ENCODE data around the gene MEGF11.
"Not testable (repeated sequence)": the region's sequence is repeated elsewhere in the genome, so short reads cannot be mapped to it uniquely, and the experiment has no call there.

The MEGF11 gene

DNA sequence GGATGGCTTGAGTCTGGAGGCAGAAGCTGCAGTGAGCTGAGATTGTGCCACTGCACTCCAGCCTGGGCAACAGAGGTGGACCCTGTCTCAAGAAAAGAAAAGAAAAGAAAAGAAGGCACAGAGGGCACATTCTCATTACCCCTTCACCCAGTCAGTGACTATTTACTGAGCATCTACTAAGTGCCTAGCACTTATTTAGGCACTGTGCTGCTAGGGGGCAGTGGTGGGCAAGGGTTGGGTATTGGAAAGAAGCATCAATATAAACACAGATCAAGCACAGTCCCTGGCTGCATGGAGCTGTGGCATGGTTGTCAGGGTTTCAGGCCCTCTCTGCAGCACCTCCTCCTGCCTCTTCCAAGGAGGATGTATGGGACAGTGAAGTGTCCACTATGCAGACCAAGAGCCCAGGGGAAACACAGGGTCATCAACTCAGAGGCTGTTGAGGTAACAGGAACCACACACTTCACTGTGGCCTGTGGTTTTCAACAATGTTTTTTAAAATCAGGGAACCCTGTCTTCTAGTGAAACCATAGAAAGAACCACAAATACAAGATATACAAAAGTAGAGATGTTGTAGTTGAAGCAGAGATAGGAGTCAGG is 245.8 kb downstream of the MEGF11 start:
- peak; percentile 20 for DNase-seq
- in situ Hi-C loops (cut with MboI; ENCODE audit: low pct_unique_long_range_greater_than_20kb, low sequenced_read_pairs), result no loop called here

DNA sequence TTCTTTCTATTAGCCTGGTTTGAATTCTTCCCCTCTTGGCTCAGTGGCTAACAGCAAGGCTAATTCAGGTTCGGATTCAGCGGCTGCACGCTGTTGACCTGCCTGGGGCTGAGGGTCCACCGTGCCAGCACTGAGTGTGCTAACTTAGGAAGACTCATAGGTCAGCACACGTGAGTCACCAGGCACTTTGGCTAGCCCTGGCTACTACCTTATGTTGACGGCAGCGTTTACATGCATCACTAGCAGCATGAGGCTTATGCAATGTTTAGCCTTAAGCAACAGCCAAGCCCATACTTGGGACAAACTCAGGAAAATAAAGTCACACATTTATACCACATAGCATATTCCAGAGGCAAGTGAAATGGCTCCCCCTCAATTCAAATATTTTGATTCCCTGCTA is 246.6 kb downstream of the MEGF11 start:
- DNase-seq, result no peak
- in situ Hi-C loops (cut with MboI; ENCODE audit: low pct_unique_long_range_greater_than_20kb, low sequenced_read_pairs), result no loop called here

DNA sequence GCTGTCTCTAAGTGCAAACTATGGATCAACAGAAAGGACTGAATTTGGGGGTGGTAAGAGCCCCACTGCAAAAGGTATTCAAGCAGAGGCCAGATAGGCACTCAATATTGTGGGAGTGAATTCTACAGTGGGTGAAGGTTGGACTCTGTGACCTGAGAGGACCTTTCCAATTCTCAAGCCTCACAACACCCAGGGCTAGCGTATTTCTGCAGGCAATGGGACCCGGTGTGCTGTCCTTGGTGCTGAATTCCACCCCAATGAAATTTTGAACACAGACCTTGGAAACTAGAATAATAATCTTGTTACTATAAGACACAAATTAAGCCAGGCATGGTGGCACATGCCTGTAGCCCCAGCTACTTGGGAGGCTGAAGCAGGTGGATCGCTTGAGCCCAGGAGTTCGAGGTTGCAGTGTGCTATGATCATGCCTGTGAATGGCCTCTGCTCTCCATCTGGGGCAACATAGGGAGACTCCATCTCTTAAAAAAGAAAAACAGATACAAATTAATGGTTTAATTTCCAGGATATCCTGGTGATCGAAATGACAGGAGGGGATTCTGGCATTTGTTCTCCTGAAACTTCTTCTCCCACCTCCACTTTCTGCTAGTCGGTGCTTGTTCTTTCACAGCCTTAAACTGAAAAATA is 248.8 kb downstream of the MEGF11 start:
- in situ Hi-C loops (cut with MboI; ENCODE audit: low pct_unique_long_range_greater_than_20kb, low sequenced_read_pairs), result no loop called here
- DNase-seq, result peak; percentile 65

DNA sequence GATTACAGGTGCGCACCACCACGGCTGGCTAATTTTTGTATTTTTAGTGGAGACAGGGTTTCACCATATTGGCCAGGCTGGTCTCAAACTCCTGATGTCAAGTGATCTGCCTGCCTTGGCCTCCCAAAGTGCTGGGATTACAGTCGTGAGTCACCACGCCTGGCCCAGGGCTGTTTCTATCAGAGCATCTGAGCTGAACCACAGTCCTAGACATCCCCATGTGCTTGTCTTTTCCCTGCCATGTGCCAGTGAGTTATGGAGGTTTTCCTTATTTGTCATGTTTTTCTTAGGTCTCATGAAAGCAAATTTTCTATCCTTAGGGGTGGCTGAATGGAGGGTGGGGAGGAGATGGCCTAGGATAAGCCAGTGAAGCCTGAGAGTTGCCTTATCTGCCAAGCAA is 250.4 kb downstream of the MEGF11 start:
- in situ Hi-C loops (cut with MboI; ENCODE audit: low pct_unique_long_range_greater_than_20kb, low sequenced_read_pairs); DNase-seq: not testable (repeated sequence)

DNA sequence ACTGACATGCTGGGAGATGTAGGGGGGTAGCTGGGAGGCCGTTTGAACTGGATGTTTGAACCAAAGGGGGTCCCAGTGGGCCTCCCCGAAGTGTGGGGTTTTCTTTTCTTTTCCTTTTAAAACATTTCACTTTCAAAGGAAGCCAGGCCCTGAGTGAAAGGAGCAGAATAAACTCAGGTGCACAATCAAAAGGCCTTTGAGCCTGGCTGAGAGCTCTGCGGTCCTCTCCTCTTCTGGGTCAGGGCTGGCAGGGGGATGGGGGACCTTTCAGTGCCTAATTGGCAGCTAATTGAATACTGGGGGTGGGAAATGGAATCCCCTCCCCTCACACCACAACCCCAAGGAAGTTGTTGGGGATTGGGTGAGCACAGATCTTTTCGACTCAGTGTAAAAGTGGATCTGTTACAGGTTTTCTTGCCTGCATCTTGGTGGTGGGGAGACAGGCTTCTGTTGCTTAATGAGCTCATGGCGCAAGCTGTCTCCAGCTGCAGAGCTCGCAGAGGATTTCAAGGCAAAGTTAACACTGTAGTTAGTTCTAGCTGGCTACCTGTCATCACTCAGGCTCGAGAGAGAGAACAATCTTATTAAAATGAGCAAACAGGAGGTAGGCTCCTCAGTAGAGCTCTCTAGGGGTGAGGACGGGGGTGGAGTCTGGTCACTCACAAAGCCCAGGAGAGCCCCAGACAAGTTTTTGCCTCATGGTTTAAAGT is 251.7 kb downstream of the MEGF11 start:
- in situ Hi-C loops (cut with MboI; ENCODE audit: low pct_unique_long_range_greater_than_20kb, low sequenced_read_pairs), result no loop called here
- no peak for DNase-seq

DNA sequence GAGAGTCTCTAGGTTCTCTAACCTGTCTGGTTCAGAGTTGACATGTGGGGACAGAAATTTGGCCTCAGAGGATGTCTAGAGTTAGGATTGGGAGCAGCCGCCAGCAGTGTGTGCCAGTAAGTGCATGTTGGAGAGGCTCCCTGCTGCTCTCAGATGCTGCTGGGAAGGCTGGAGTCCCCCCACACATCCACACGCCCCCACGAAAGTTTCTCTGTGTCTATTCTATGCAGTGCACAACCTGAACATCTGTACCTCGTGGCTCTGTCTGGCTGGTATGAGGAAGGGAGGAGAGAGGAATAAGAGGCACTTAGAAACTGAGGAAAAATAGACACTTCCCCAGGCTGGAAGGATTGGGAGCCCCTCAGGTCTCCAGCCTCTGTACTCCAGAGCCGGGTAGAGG is 252.5 kb downstream of the MEGF11 start:
- in situ Hi-C loops (cut with MboI; ENCODE audit: low pct_unique_long_range_greater_than_20kb, low sequenced_read_pairs), result no loop called here
- DNase-seq, result no peak

DNA sequence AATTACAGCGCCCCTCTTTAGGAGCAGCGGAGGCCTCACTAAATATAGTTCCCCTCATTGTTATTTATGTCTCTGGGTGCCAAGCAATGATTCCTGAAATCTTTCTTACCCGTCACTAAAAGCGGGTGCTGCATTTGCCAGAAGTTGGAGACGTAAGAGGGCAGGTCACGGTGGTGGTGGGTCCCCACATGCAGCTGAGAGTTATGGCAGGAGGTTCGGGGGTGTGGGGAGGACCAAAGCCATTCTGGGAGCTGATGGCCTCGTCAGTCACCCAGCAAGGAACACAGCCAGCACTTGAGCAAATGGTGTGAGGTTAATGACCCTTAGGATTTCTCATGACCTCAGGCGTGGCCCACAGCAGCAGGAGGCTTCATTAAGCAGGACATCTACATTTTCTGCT is 255.1 kb downstream of the MEGF11 start:
- no peak for DNase-seq
- in situ Hi-C loops (cut with MboI; ENCODE audit: low pct_unique_long_range_greater_than_20kb, low sequenced_read_pairs), result no loop called here

DNA sequence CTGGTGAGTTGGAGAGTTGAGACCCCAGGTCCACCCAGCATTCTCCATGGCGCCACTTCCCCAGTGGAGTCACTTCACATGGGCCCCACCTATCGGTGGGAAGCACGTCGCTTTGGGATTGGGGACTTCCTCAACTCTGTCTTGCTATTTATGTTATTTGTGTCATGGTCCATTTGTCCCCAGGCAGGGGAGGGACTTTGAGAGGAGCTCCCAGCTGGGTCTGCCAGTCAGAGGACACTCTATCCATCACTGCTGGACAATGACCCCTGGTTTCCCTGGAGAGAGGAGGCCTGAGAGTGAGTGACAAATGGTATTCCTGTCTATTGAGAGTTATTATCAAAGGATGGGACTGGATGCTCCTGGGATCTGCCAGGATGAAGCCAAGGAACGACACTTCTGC is 256.6 kb downstream of the MEGF11 start:
- in situ Hi-C loops (cut with MboI; ENCODE audit: low pct_unique_long_range_greater_than_20kb, low sequenced_read_pairs), result no loop called here
- no peak for DNase-seq

DNA sequence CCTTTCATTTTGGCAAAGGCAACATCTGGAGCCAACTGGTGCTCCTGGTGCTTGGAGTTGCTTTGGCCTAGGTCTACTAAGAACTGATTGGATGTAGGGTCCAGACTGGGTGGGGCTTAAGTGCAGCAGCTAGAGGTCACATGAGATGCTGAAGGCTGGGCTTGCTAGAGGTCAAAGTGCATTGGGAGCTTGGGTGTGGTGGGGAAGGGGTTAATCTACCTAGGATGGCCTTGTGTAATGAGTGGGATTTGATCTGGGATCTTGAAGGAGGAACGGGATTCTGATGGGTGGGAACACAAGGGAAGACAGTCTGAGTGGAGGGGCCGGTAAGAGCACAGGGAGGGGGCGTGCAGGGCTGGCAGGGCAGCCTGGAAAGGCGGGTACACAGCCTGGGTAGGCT is 258.7 kb downstream of the MEGF11 start:
- in situ Hi-C loops (cut with MboI; ENCODE audit: low pct_unique_long_range_greater_than_20kb, low sequenced_read_pairs), result no loop called here
- DNase-seq, result no peak

DNA sequence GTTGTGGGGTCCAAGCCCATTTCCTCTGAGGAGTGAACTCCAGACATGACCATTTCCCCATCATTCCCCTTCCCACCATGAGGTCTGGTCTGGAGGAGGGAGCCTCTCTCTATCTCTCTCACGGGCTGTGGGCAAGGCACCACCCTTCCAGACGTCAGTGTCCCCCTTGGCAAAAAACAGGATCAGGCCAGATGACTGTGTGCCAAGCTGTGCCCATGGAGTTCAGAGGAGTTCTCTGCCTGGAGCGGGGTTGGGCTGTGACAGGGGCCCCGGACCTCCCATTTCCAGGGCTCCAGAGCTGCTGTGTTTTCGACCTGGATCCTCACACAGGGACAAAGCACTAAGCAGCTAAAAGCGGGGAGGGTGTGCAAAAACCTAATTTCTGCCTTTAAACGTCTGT is 259.8 kb downstream of the MEGF11 start:
- DNase-seq, result no peak
- in situ Hi-C loops (cut with MboI; ENCODE audit: low pct_unique_long_range_greater_than_20kb, low sequenced_read_pairs), result no loop called here

DNA sequence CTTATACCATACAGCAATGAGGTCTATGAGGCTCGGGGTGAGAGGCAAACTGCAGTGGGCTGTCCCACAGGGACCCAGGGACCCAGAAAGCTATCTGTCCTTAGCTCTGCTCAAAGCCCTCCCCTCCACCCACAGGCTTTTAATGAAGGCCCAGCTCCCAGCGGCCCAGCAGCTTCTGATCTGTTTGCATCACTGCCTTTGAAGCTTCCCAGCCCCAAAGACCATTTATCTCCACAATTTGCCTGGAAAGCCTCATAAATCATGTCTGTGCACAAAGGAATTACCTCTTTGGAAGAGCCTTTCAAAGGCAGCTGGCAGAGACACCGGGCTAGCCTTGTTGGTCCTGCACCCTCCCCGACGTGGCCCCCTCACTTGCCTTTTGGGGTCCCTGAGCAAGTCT is 260.3 kb downstream of the MEGF11 start:
- DNase-seq, result no peak
- in situ Hi-C loops (cut with MboI; ENCODE audit: low pct_unique_long_range_greater_than_20kb, low sequenced_read_pairs), result no loop called here

DNA sequence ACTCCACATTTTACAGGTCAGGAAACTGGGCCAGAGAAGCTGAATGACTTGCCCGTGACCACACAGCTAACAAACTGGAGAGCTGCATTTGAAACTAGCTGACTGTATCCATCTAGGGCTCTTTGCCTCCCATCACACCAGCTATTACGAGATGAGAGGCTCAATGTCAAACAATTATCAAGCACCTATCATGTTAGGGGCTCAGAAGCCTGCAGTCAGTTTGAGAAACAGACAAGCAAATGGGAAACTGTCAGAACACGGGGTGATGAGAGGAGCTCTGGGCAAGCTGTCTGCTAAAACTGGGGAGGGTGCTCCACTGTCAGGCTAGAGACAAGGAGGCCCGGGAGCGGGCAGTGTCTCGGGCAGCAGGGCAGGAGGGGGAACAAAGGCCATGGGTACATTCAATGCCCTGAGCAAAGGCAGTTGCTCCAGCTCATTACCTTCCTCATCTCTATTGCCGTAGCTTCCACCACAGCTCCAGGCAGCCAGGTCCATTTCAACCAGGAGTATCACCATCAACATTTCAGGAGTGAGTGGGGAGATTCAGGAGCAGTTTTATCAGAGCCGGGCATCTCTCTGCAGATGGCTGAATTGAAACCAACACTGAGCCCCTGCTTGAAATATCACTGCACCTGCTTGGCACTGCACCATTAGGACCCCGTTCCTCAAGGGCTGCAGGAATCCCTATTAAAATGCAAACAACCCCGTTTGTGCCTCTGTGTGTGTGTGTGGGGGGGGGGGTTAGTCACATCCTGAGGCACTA is 261.6 kb downstream of the MEGF11 start:
- in situ Hi-C loops (cut with MboI; ENCODE audit: low pct_unique_long_range_greater_than_20kb, low sequenced_read_pairs), result no loop called here
- no peak for DNase-seq

DNA sequence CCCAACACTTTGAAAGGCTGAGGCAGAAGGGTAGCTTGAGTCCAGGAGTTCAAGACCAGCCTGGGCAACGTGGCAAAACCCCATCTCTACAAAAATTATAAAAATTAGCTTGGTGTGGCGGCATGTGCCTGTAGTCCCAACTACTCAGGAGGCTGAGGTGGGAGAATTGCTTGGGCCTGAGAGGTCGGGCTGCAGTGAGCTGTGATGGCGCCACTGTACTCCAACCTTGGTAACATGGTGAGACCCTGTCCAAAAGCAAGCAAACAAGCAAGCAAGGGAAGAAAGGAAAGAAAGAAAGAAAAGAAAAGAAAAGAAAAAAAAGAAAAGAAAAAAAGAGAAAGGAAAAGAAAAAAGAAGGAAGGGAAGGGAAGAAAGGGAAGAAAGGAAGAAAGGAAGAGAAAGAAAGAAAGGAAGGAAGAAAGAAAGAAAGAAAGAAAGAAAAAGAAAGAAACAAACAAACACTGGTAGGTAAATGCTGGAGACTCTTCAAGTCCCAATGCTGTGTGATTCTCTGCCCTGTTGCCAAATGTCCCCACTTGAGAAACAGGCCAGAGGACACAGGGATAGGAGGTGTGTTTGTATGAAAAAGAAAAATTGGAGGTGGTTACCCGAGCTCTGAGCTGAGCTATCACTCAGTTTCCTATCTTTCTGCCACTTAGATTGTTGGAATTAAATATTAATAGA is 263.1 kb downstream of the MEGF11 start:
- no peak for DNase-seq
- in situ Hi-C loops (cut with MboI; ENCODE audit: low pct_unique_long_range_greater_than_20kb, low sequenced_read_pairs), result no loop called here

DNA sequence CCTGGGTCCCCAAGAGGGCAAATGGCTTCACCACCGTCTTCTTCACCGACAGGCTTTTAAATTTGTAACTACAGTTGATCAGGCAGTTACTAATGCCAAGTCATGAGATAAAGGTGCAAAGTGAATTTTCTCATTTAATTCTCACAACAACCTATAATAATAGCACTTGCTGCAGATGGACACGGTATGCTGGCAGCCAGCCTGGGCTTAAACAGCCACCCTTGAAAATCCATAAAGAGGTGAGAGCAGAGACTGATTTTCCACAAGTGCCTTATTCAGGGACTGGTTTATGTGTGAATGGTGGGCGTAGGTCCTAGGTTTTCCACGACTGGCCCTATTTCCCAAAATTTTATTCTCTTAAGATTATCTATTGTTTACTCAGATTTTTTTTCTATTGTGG is 266.4 kb downstream of the MEGF11 start:
- in situ Hi-C loops (cut with MboI; ENCODE audit: low pct_unique_long_range_greater_than_20kb, low sequenced_read_pairs), result no loop called here
- DNase-seq, result no peak

DNA sequence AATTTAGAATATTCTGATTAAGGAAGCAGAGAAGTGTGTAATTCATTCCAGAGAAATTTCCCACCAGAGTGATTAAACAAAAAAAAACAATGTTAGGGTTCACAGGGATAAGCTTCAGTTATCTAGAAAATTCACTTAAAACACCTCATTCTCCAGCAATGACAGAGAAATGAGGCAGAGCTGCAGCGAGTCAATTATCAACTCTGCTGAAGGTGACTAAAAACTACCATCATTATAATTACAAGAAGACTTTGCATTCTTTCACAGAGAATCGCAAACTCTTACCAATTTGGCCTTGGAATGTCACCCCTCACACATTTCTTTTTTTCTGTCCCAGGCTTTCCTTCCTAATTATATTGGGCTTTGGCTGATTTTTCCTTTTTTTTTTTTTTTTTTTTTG is 267.1 kb downstream of the MEGF11 start:
- in situ Hi-C loops (cut with MboI; ENCODE audit: low pct_unique_long_range_greater_than_20kb, low sequenced_read_pairs), result no loop called here

DNA sequence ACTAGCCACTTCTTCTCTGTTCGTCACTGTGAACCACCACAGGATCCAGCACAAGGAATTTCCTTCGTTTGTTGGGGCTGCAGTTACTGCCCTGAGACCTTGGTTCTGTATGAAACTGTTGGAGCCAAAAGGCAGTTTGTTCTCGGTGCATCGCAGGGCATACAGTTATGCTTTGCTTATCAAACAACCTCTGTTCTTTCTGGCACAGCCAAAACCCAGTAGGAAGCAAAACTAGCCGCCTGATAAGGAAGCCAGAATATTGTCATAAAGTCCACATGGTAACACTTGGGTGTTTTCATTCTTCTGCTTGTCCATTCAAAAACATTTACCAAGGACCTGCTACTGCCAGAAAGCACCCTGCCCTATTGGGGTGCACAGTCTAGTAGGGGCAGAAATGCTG is 268.2 kb downstream of the MEGF11 start:
- in situ Hi-C loops (cut with MboI; ENCODE audit: low pct_unique_long_range_greater_than_20kb, low sequenced_read_pairs), result no loop called here
- no peak for DNase-seq

More for the DNA sequence above, 267.1 kb downstream of the MEGF11 start:
- no peak for DNase-seq

DNA sequence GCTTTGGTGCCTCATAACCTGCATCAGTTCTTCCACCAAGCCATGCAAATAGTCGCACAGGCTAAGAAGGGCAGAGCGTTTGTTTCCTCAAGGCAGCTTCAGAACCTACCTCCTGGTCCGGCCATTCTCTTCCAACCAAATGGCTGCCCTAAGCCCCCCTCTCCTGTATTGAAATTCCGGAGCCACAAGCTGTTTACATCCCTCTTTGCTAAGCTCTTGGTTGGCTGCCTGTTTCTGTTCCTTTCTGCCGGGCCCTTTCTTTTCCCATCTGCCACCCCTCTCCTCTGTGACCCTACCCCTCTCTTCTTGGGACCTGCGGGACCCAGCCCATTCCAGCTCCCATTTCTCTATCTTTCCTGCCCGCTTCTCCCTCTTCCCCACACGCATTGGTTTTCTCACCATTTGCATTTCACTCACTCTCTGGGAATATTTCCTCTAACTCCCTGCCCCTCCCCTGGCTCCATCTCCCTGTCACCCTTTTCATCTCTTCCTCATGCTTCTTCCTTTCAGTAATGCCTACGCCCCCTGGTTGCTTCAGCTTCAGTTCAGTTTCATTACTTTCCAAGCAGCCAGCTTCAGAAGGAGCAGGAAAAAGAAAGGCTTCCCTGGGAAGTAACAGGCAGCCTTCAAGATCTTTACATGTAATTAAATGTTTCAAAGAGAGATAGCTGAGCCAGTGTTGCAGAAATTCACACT is 270.8 kb downstream of the MEGF11 start:
- in situ Hi-C loops (cut with MboI; ENCODE audit: low pct_unique_long_range_greater_than_20kb, low sequenced_read_pairs), result no loop called here
- no peak for DNase-seq

DNA sequence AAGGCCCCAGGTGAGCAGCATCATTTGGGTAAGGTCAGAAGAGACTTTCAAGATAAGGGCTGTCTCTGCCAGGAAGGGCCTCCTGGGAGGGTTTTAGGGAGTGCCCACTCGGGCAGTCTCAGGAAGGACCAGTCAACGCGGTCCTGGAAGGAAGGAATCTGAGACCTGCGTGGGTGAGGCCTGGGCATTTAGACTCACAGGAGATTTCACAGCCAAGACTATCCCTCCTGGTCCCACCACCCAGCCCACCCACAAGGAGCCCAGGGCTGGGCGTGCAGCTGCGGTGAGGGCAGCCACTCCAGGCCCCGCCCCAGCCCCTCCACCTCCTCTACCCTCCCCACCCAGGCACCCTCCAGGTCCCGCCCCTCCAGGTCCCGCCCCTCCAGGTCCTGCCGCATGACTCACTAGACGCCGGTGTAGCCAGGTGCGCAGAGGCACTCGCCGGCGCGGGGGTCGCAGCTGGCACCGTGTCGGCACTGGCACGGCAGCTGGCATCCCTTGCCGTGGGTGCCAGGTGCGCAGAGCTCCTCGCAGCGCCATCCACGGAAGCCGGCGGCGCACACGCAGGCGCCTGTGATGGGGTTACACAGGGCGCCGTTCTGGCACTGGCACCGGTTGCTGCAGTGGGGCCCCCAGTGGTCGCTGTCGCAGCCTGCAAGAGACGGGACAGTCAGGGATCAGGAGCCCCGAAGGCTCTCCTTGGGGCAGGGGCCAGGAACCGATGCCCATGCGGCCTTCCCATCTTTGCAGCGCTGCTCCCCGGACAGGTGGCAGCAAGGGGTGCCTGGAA is 271.5 kb downstream of the MEGF11 start:
- DNase-seq, result peak; percentile 75
- in situ Hi-C loops (cut with MboI; ENCODE audit: low pct_unique_long_range_greater_than_20kb, low sequenced_read_pairs), result no loop called here

Data from KBM-7 (cell line).